HG03442 (cell line): ENCODE results near the gene HNRNPH1.

Experiments used
- ATAC-seq: cut with Tn5 transposase; IDR thresholded peaks from one replicate; pipeline ENCODE4 v1.9.1; 2021; ENCODE audit warnings: mild to moderate bottlenecking, moderate library complexity; ENCODE audit not compliant: unreplicated experiment

The HNRNPH1 gene

GRCh38 chr5:179606071-179606909 is 17.2 kb downstream of the HNRNPH1 start:
- ATAC-seq = no peak

GRCh38 chr5:179605026-179605833 is 18.2 kb downstream of the HNRNPH1 start:
- no peak for ATAC-seq

- no peak for ATAC-seq
Measured at GRCh38 chr5:179603308-179603707, 20.2 kb downstream of the HNRNPH1 start.

- ATAC-seq = no peak
Measured at GRCh38 chr5:179601871-179602625, 21.4 kb downstream of the HNRNPH1 start.

- no peak for ATAC-seq
Measured at GRCh38 chr5:179599973-179600372, 23.5 kb downstream of the HNRNPH1 start.

GRCh38 chr5:179599566-179599965 is 23.9 kb downstream of the HNRNPH1 start:
- no peak for ATAC-seq

- no peak for ATAC-seq
Measured at GRCh38 chr5:179599100-179599499, 24.4 kb downstream of the HNRNPH1 start.

GRCh38 chr5:179596421-179596820 is 27.1 kb downstream of the HNRNPH1 start:
- ATAC-seq = no peak

- ATAC-seq = no peak
Measured at GRCh38 chr5:179595916-179596315, 27.6 kb downstream of the HNRNPH1 start.

- ATAC-seq = no peak
Measured at GRCh38 chr5:179588166-179588565, 35.3 kb downstream of the HNRNPH1 start.

- no peak for ATAC-seq
Measured at GRCh38 chr5:179585941-179586401, 37.5 kb downstream of the HNRNPH1 start.

- ATAC-seq = no peak
Measured at GRCh38 chr5:179577286-179577960, 46.0 kb downstream of the HNRNPH1 start.

- ATAC-seq = no peak
Measured at GRCh38 chr5:179572386-179572785, 51.1 kb downstream of the HNRNPH1 start.

GRCh38 chr5:179568721-179569120 is 54.8 kb downstream of the HNRNPH1 start:
- no peak for ATAC-seq

GRCh38 chr5:179564526-179564925 is 58.9 kb downstream of the HNRNPH1 start:
- no peak for ATAC-seq
